HFFc6 (cell line): ENCODE results near the gene AP3S1. TPM values are rescaled to one million over a fixed set of nuclear protein-coding genes. Genes with fewer than 3 reads are reported as not detected.

Source experiments
- DNase-seq: peaks from one replicate; pipeline ENCODE4 v3.0.0-alpha.2; 2018
- H3K27ac Mint-ChIP-seq: 2 replicates; pipeline ENCODE4 v1.8.0; 2020; ENCODE audit warnings: mild to moderate bottlenecking, mixed read lengths
- H3K27me3 Mint-ChIP-seq: 2 replicates; pipeline ENCODE4 v1.8.0; 2021; ENCODE audit warnings: mild to moderate bottlenecking, moderate library complexity, mixed read lengths; ENCODE audit not compliant: insufficient read depth
- H3K36me3 Mint-ChIP-seq: 2 replicates; pipeline ENCODE4 v1.8.0; 2021; ENCODE audit warnings: low read depth, mixed read lengths
- H3K4me1 Mint-ChIP-seq: 2 replicates; pipeline ENCODE4 v1.8.0; 2020; ENCODE audit warnings: low read depth, mixed read lengths
- H3K4me3 Mint-ChIP-seq: 2 replicates; pipeline ENCODE4 v1.8.0; 2020; ENCODE audit warnings: mild to moderate bottlenecking, moderate library complexity, mixed read lengths
- H3K9me3 Mint-ChIP-seq: 2 replicates; pipeline ENCODE4 v1.8.0; 2020; ENCODE audit warnings: mild to moderate bottlenecking, mixed read lengths
- CTCF ChIP-seq: fragments of 200-600 bp; sonication (generic); IDR thresholded peaks from 2 replicates; pipeline ENCODE4 v1.5.0; 2021; ENCODE audit warnings: antibody characterized with exemption, mild to moderate bottlenecking
- total RNA-seq, 6 experiments: library from RNA; stranded (reverse); fragmentation: NEBNext Ultra II Directional; extraction: Animal tissue kit (Norgen Biotek cat#: 25700); gene quantifications; 2 replicates in 1 of 6; 3 replicates in 5 of 6; pipeline ENCODE4 v1.2.3, GENCODE V29; 2021

AP3S1 gene
- total RNA-seq, 6 experiments from 2014 or later = 109 to 131 (median 122) TPM

- no peak for TF ChIP-seq CTCF
- H3K4me1 Mint-ChIP-seq = peaks cover 17% of the 10 kb centered on the region
- DNase-seq = no peak
- H3K27me3 Mint-ChIP-seq = peaks cover 37% of the 10 kb centered on the region
- H3K9me3 Mint-ChIP-seq = peaks cover 3% of the 10 kb centered on the region; the same call in 1 of the 2 replicates
- H3K36me3 Mint-ChIP-seq = no peaks in the 10 kb centered on the region; the same call in 1 of the 2 replicates
- H3K4me3 Mint-ChIP-seq = no peak overlapping the region
- H3K27ac Mint-ChIP-seq = no peak overlapping the region
Measured at GRCh38 chr5:115810761-115811160, 31.0 kb upstream of the AP3S1 start.

DNA sequence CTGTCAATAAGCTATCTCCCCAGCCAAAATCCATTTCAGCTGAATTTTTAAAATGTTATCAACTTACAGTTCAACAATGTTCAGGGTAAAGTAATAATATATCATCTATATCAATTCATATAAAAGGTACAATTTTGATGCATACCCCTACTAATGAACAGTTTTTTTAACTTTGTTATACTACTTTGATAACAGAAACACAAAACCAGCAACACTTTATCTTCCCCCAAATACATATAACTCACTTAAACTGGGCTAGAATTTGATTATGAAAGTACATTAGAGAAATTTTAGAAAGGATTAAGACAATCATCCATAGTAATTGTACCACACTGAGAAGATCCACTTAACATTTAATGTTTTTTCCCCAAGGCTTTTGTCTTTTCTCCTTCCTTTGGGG lies 30.3 kb upstream of the AP3S1 start:
- no peak for DNase-seq
- peaks cover 41% of the 10 kb centered on the region for H3K27me3 Mint-ChIP-seq
- no peak overlapping the region for H3K4me3 Mint-ChIP-seq
- TF ChIP-seq CTCF = no peak
- peaks cover 20% of the 10 kb centered on the region for H3K4me1 Mint-ChIP-seq
- H3K9me3 Mint-ChIP-seq = peaks cover 3% of the 10 kb centered on the region; the same call in 1 of the 2 replicates
- no peaks in the 10 kb centered on the region; the same call in 1 of the 2 replicates for H3K36me3 Mint-ChIP-seq
- no peak overlapping the region for H3K27ac Mint-ChIP-seq

DNA sequence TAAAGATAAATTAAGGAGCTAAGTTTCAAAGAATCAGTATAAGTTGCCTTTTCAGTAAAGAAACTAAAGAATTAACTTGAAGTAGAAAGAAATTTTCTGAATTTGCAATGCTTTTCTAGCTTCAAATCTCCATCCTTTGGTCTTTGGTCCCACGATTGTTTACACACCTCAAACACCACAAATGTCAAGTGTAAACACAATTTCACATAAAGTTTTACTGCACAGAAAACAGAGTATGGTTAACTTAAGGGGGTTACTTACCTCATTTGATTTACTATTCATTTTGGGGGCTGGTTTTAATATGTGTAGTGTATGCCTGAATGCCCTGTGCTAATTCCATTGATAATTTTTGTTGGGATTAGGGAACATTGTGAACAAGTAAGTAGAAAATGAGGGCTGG lies 29.4 kb upstream of the AP3S1 start:
- TF ChIP-seq CTCF = no peak
- no peaks in the 10 kb centered on the region; the same call in 1 of the 2 replicates for H3K36me3 Mint-ChIP-seq
- no peak for DNase-seq
- H3K9me3 Mint-ChIP-seq = peaks cover 3% of the 10 kb centered on the region; the same call in 1 of the 2 replicates
- no peak overlapping the region for H3K4me3 Mint-ChIP-seq
- peaks cover 21% of the 10 kb centered on the region for H3K4me1 Mint-ChIP-seq
- H3K27me3 Mint-ChIP-seq = peaks cover 41% of the 10 kb centered on the region
- no peak overlapping the region for H3K27ac Mint-ChIP-seq

- Mint-ChIP-seq H3K27me3 (peaks cover 33% of the 10 kb centered on the region), H3K4me1 (peaks cover 21% of the 10 kb centered on the region), H3K27ac (no peak overlapping the region), H3K4me3 (no peak overlapping the region), H3K36me3 (no peaks in the 10 kb centered on the region; the same call in 1 of the 2 replicates), H3K9me3 (peaks cover 3% of the 10 kb centered on the region; the same call in 1 of the 2 replicates)
- no peak for DNase-seq
- TF ChIP-seq CTCF = no peak
Measured at GRCh38 chr5:115813719-115814118, 28.0 kb upstream of the AP3S1 start.

DNA sequence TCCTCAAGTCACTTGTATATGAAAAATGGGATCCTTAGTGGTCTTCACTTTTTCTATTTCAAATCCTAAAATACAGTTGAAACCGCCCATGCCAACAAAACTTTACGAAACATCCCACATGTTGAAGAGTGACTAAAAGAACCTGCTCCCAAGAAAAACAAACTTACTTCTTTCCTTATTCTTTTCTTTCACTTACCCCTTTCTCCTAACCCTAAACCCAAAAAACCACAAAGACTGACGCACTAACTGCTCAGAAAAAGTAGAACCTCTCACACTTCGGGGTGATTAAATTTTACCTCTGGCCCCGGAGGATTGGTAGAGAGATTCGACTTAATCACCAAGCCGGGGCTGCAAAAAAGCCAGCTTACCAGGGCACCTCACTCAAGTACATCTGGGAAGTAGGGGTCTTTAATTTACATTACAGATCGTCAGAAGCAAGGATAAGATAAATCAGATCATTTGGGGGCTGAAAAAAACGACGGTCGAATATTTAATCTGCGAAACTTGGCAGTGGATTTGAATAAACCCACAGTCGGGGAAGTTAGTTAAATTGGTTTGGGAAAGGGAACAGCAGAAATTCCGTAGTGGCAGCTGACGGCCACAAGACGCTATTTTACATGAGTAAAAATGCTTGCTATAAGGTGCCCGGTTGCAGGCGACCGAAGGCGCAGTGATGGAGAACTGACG lies 26.6 kb upstream of the AP3S1 start:
- Mint-ChIP-seq H3K9me3 (peaks cover 3% of the 10 kb centered on the region; the same call in 1 of the 2 replicates), H3K27ac (no peak overlapping the region), H3K4me1 (peaks cover 21% of the 10 kb centered on the region), H3K4me3 (no peak overlapping the region), H3K27me3 (peaks cover 35% of the 10 kb centered on the region), H3K36me3 (no peaks in the 10 kb centered on the region; the same call in 1 of the 2 replicates)
- TF ChIP-seq CTCF = no peak
- no peak for DNase-seq
